GM10248 (cell line): ENCODE results near the gene LENEP.

ENCODE experiments used
- CTCF ChIA-PET: fragments of 300-600 bp; sonication (Branson Sonifier 250); formaldehyde crosslinking; extraction: SDS; loops from one replicate; lab custom pipeline; 2021; ENCODE audit warnings: antibody characterized with exemption; lab: Yijun Ruan, JAX
- POLR2A ChIA-PET: fragments of 350-650 bp; sonication (Branson Sonifier 250); formaldehyde crosslinking; extraction: SDS; loops from one replicate; lab custom pipeline; 2020; ENCODE audit warnings: antibody characterized with exemption; lab: Yijun Ruan, JAX
- DNase-seq: peaks from one replicate; pipeline ENCODE4 v3.0.0; 2012; ENCODE audit errors: extremely low spot score
- TF ChIP-seq, protein P1 (sequence below): IDR thresholded peaks from 2 replicates; pipeline ENCODE4 v1.5.1; 2012; ENCODE audit warnings: mild to moderate bottlenecking, low read depth; ENCODE audit errors: extremely low read depth, missing control alignments, control extremely low read depth

The LENEP gene

DNA sequence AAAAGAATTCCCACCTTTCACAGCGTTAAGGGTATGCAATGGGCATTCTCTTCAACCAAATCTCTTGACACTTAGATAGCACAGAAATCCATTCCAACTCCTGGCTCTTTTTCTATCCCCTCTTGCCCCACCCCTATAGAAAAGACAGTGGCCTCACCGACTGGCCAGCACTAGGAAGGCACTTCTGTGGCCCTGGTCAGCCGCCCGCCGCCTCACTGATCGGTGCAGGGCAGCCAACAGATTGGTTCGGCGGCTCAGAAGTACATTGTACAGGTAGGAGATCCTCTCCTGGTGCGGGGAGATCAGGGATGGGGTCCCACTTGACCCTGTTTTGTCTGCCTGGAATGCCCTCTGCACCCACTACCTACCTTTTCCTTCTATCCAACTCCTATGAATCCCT, 30.9 kb downstream of the LENEP start:
- POLR2A ChIA-PET: interaction anchor here (0.5 to 0.6 kb wide), 2 partner anchors 40 to 534 kb away, joined by 3 read pairs; no protein-coding TSS in a partner anchor
- DNase-seq: no peak
- TF ChIP-seq, protein P1, sequence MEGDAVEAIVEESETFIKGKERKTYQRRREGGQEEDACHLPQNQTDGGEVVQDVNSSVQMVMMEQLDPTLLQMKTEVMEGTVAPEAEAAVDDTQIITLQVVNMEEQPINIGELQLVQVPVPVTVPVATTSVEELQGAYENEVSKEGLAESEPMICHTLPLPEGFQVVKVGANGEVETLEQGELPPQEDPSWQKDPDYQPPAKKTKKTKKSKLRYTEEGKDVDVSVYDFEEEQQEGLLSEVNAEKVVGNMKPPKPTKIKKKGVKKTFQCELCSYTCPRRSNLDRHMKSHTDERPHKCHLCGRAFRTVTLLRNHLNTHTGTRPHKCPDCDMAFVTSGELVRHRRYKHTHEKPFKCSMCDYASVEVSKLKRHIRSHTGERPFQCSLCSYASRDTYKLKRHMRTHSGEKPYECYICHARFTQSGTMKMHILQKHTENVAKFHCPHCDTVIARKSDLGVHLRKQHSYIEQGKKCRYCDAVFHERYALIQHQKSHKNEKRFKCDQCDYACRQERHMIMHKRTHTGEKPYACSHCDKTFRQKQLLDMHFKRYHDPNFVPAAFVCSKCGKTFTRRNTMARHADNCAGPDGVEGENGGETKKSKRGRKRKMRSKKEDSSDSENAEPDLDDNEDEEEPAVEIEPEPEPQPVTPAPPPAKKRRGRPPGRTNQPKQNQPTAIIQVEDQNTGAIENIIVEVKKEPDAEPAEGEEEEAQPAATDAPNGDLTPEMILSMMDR: no peak
- CTCF ChIA-PET: interaction anchor here (1.8 to 2.2 kb wide), 2 partner anchors 9 to 61 kb away, joined by 4 to 5 read pairs; no protein-coding TSS in a partner anchor

DNA sequence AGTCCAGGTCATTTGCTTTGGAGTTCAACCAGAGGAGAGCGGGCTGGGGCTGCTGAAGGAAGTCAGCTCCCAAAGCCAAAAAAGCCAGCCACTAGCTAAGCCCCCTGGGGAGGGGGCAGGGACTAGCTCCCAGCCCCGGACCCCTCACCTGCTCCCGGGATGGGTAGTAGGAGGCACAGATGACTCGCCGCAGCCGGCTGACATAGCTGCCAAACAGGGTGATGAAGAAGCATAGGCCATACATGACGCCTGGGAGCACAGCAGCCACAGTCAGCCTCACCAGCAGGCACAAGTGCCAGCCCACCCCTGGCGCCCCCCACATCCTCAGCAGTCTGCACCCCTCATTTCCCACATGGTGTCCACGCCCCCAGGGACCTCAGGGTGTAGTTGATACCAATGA, 32.8 kb downstream of the LENEP start:
- POLR2A ChIA-PET: interaction anchor here (0.7 kb wide), 1 partner anchor 156 kb away, joined by 3 read pairs; the partner anchor contains the start of gene KCNN3
- TF ChIP-seq, protein P1: no peak
- no peak for DNase-seq
- CTCF ChIA-PET: interaction anchor here (1.0 to 2.9 kb wide), 6 partner anchors 8 to 60 kb away, joined by 3 to 10 read pairs (median 4); partner anchors contain the start of gene ADAM15

DNA sequence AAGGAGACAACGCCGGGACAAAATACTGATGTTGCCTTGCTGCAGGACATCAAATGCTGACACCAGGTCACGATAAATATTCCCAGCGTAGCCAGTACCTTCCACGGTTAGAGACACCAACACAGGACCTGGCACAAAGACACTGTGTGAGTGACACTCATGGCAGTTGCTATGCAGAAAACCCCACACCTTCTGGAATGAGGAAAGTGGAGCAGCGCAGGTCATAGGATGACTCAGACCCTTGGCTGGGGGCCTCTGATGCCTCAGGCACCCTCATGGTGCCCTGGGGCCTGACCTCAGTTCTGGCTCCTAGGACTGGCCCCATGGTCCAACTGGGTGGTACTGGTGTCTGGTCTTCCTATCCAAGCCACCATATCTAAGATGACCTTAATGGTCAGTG, 33.2 kb downstream of the LENEP start:
- no peak for DNase-seq
- TF ChIP-seq, protein P1: no peak
- ChIA-PET CTCF (interaction anchor here (1.1 to 2.9 kb wide), 4 partner anchors 9 to 25 kb away, joined by 3 to 10 read pairs (median 4); partner anchors contain the start of gene ADAM15), POLR2A (interaction anchor here (0.7 kb wide), 1 partner anchor 156 kb away, joined by 3 read pairs; the partner anchor contains the start of gene KCNN3)

DNA sequence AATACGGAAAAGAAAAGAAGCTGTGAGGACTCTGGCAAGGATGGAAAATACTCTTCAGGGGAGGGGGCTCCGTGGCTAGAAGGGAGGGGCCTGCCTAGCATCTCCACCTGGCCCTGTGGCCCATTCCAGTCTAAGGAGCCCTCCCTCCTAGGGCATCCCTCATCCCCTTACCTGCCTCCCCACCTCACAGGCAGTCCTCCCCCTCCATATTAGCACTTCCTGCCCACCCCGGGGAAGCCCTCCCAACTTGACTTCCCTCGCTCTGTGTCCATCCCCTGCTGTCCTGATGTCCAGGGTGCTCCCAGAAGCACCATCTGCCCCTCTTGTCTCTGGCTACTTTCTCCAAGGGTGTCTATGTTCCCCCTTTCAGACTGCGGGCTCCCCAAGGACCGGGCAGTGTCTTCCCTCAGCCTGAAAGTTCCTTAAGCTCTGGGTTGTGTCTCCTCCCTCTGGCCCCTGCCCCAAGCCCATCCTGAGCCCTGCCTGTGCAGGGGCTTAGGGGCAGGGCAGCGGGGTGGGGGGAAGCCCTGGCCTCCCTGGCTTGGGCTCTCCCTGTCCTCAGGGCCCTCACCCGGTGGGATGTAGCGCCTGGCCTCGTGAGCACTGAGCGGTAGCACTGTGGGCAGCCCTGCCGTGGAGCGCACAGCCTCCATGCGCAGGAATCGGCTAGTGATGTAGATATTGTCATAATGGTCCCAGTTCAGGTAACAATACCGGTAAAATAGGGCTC, 36.3 kb downstream of the LENEP start:
- no peak for DNase-seq
- TF ChIP-seq, protein P1: no peak
- ChIA-PET POLR2A (no interaction called here), CTCF (interaction anchor here (1.0 to 3.2 kb wide), 6 partner anchors 10 to 56 kb away, joined by 3 to 24 read pairs (median 4); partner anchors contain the start of gene CKS1B)

- TF ChIP-seq, protein P1: no peak
- CTCF ChIA-PET: interaction anchor here (1.0 to 3.2 kb wide), 6 partner anchors 10 to 56 kb away, joined by 3 to 24 read pairs (median 4); partner anchors contain the start of gene CKS1B
- POLR2A ChIA-PET: no interaction called here
Observed at GRCh38 chr1:155030243-155030795, 36.9 kb downstream of the LENEP start.

GRCh38 chr1:155030899-155031298, 37.5 kb downstream of the LENEP start:
- TF ChIP-seq, protein P1: no peak
- POLR2A ChIA-PET: no interaction called here
- CTCF ChIA-PET: interaction anchor here (1.0 to 3.2 kb wide), 5 partner anchors 13 to 57 kb away, joined by 3 to 24 read pairs (median 3); partner anchors contain the start of gene CKS1B
- DNase-seq: no peak

More at GRCh38 chr1:155030243-155030795, 36.9 kb downstream of the LENEP start:
- DNase-seq: no peak
